HG02642 (cell line): ENCODE measurements around the gene JHY.

Experiments used
- ATAC-seq: cut with Tn5 transposase; IDR thresholded peaks from one replicate; pipeline ENCODE4 v1.9.1; 2021; ENCODE audit warnings: mild to moderate bottlenecking; ENCODE audit not compliant: unreplicated experiment, poor library complexity

JHY gene

DNA sequence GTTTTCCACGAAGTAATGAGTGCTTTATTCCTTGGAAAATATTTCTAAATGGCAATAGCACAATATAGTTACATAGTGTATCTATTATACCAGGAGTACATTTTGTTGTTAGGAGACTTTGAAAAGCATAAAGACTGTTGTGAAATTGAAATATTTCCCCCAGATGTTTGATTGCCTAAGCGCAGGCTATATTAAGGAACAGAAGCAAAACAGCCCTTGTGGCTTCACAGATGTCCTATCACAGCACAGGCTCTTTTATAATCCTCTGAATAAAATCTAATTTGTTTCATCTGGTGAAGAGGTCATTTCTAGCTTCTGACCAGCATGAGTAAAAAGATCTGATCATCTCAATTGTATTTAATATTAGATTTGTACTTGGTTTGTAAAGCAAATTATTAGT lies 50.9 kb downstream of the JHY start:
- no peak for ATAC-seq

DNA sequence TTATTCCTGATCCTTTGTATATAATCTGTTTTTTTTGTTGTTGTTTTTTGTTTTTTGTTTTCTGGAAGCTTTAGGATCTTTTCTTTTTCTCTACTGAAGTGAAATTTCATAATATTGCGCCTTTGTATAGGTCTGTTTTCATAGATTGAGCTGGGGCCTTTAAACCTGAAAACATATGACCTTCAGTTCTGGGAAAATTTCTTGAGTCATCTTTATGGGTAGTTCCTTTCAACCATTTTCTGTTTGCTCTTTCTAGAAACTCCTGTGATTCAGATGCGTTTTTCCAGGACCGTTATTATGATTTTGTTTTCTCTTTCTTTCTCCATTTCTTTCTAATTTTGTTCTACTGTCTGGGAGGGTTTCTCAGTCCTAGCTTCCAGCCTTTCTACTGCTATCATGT lies 55.4 kb downstream of the JHY start:
- ATAC-seq = no peak

DNA sequence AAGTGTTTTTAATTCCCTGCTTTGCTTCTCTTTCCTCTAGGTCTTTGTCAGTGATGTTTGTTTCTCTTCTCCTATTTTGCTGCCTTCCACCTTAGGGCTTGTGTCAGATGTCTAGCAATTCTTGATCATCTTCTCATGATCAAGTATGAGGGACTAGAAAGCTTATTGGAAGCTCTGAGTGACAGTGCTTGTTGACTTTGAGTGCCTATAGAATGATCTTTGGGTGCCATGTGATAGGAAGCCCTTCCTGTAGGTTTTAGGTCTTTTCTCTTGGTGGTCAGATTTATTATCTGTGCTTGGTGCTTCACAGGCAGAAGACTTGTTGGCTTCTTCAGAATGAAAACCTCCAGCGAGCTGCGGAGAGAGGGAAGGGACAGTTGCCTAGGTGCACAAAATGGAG lies 56.0 kb downstream of the JHY start:
- no peak for ATAC-seq

DNA sequence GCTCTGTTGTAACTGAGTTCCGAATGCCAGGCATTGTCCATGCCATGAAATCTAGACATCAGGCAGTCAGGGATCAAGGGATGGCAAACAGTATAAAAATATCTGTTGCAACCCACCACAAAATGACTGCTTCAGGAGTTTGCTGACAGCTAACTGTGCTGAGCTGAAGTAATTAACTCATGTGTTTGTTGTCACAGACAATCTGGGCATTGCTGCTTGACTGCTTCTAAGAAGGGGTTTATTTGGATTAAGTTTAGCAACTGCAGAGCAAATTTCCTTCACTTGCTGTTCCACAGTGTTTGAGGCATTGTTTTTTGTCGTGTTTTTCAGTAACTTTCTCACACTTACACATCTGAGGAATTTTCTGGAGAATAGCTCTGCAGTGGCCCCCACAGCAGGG lies 68.7 kb downstream of the JHY start:
- no peak for ATAC-seq

DNA sequence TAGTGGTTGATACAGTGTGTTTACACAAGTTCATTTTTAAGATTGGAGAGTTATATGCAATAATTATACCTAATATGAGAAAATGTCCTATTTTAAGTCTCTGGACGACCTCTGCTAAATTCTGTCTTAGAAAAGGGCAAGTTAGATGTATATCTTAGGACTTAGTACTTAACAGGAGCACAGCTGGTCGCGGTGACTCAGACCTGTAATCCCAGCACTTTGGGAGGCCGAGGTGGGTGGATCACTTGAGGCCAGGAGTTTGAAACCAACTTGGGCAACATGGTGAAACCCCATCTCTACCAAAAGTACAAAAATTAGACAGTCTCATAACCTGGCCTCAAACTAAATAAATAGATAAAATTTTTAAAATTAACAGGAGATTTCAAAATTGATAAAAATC lies 71.9 kb downstream of the JHY start:
- no peak for ATAC-seq

DNA sequence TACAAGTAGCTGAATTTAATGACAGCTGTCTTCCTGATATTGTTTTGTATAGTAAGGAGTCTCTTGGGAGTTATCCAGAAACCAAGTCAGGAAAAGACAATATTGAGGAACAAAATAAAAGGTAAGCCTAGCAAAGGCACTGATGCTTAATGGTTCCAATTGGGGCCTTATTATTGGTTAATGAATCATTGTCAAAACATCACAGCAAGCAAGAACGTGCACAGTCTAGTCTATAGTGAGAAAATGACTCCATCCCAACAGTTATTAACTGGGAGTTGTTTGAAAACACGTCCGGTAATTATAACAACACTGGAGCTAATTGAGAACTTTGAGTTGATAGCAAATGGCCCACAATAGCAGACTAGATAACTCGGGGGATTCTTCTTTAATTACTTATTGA lies 81.4 kb downstream of the JHY start:
- ATAC-seq = no peak

DNA sequence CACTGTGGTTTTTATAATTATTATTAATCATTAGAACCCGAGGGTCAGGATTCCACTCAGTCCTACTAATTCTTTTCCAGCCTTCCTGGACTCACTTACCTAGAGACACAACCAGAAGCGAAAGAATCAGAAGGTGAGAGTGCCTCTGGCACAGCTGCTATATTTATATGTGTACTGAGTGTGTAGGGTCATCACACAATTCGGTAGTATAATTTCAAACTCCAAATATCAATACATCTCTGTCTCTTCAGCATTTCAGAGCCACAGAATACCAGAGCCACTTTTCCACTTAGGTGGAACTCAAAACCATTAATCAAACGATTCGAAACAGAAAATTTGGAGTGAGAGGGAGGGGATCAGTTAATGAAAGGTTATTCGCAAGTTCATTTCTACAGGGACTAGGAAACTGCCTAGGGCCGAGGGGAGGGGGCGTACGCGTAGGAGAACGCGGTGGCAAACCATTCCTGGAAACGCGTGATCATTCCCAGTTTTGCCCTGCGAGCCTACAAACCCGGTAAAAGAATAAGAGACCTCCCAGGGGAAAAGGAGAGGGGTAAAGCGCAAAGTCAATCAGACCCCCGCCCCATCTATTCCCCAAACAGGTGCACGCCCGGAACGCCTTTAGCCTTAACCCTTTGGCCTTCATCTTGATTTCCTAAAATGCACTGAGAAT lies 93.6 kb downstream of the JHY start:
- ATAC-seq = no peak

DNA sequence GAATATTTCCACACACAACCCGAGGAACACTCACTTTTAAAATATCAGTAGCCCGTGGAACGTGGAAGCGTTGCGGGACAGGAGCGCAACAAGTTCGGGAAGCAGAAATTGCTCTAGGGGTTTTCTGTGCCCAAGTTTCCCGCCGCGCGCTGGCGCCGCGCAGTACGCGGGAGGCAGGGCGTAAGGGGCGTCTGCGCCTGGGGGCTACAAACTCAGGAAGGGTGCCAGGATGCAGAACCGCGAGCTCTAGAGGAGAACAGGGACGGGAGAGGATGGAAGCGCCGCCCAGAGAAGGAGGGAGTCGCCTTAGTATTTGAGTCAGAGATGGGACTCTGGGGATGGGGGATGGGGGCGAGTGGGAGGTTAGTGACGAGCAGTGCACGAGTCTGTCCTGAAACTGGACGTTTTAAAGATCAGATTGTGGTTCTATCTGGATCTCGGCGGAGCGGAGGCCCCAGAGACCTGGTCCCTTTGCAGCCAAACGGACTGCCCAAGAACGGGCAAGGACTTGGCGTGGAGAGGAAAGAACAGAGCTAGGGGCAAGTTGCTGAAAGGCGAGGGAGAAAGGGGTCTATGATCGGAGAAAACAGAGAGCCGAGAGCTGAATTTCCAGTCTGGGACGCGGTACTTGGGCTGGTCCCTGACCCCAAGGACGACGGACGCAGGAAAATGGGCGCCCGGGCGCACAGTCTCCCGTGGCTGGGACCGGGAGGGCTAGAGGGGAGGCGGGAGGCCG lies 94.3 kb downstream of the JHY start:
- no peak for ATAC-seq

DNA sequence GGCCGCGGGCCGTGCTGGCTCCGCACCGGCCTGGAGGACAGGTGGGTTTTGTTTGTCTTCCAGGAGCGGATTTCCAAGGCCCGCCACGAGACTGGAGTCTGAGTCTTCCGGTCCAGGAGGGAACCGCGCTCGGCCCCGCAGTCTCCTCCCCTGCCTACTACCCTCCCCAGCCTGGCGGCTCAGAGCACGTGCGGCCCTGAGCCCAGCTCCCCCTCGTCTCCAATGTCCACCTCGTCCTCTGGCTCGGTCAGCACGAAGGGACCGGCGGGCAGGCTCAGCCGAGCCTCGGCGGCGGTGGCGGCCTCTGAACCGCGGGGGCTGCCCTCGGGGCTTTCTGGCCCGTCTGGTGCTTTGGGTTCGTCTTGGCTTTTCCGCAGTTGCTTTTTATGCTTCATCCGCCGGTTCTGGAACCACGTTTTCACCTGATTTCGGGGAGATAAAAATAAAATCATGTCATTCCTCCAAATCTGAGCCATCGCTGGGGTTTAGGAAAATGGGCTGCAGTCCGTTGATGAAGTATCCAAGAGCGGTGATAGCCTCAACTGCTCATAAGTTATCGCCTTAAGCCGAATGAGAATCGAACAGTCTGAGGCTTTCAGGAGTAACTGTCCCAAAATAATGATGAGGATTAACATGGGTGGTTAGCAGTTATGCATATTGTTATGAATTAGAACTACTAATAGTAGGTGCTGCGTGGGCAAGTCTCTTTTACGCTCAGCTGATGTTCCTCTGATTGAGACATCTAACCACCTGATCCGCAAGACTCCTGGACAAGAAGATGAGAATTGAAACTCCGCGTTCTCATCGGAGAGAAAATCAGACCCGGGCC lies 95.1 kb downstream of the JHY start:
- ATAC-seq = no peak

DNA sequence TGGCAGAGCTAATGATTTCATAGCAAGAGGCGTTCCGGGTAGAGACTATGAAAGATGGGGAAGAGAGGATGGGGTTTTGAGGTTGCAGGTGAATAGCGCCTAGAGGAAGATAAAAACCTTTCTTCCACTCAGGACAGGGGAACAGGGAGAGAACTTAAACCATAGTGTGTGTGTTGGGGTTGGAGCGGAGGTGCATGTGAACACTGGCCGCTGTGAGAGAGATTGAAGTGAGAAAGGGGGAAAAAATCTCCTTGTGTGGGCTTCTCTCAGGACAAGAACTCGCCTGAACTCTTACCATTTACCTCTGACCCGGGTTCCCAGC lies 95.7 kb downstream of the JHY start:
- ATAC-seq = no peak

DNA sequence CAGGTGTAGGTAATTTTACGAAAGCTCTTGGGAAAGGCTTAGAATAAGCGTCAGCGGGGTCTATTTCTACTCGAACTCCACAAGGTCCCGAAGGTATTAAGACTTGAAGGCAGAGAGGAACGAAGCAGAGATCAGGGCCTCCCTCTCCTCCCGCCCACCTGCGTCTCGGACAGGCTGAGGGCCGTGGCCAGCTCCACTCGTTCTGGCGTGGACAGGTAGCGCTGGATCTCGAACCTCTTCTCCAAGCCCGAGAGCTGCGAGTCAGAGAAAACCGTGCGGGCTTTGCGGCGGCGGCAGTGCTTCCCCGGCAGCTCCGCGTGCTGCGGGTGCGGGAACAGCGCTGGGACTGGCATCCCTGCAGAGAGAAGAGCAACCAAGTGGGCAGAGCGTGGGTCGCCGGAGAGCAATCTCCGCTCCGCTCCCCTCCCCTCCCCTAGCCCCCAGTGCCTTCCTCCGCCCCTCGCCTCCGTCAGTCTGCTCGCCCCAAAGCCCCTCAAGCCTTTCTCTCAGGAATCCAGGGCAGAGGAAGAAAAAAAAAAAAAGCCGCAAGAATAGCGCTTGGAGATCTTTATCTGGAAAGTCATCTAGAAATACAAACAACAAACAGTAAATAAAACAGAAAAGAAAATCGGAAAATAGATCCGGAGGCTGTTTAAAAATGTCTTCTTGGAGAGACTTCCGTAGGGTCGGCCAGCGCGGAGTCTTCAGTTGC lies 96.7 kb downstream of the JHY start:
- no peak for ATAC-seq

DNA sequence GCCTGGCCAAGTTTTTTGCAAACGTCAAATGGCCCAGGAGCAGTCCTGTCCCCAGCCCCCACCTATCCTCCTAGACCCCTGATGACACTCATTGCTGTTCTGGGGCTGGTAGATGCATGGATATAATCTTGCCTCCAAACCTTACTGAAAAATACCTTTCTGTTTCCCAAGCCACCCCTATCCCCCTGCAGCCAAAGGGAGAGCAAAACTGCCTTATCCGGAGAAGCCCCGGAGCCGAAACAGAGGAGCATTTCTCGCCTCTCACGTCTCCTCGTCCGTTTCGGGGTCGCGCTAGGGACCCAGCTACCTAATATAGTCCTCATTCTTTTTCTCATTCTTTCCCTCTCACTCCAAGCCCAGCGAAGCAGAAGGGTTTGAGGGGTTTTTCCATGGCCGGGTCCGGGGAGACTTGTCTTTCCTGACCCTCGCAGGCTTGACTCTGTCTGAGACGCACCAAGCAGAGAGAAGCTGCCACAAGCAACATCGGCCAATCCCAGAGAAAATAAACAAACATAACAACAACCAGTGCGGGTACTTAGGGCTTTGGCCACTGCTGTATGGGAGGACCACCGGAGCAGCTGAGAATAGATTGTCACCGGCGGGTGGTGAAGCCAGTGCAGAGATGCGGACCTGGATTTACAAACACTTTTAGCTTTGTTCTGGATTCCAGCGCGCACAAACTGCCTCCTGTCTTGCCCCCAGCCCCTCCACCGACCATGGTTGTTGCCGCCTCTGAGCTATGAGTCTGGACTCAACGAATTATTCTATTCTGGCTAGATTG lies 97.4 kb downstream of the JHY start:
- no peak for ATAC-seq

DNA sequence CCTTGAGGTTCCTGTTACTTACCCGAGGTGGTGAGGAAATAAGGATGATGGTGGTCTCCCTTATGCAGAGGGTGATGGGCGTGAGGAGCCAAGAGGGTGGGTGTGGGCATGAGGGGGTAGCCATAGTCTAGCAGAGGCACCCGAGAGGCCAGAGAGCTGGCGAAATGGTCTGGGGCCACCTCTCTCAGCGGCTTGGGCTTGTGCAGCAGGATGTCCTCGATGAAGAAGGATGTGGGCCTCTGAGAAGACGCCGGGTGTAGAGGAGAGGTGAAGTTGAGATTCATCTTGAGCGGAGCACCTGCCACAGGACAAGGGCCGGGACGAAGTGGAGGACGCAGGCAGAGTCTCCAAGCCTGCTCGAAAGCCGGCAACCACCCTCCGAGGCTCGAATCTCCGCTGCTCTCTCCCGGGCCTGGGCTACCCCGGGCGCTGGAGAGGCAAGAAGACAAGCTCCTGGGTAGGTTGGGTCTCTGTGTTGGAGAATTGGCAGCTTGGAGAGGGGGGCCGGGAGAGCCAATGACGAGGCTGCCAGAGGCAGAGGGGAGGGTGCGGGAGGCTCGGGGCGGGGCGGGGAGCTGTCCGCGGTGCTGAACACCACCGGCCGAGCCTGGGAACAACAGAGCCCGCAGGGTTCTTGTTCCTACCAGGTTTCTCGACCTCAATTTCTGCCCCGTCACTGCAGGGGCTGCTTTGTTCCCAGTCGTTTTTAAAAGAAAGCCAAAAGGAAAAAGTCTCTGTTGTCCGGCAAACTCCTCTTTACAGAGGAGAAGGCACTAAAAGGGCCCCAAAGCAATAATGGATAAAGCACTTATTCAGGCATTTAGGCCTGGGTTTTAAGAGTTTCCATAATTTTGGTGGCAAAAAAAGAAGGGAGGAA lies 99.1 kb downstream of the JHY start, which contains the start of gene BSX:
Gene BSX (minus strand): TSS at position 447 of the 877 bp plus-strand sequence. CDS start 163 bp downstream, at position 284.
- ATAC-seq = no peak

DNA sequence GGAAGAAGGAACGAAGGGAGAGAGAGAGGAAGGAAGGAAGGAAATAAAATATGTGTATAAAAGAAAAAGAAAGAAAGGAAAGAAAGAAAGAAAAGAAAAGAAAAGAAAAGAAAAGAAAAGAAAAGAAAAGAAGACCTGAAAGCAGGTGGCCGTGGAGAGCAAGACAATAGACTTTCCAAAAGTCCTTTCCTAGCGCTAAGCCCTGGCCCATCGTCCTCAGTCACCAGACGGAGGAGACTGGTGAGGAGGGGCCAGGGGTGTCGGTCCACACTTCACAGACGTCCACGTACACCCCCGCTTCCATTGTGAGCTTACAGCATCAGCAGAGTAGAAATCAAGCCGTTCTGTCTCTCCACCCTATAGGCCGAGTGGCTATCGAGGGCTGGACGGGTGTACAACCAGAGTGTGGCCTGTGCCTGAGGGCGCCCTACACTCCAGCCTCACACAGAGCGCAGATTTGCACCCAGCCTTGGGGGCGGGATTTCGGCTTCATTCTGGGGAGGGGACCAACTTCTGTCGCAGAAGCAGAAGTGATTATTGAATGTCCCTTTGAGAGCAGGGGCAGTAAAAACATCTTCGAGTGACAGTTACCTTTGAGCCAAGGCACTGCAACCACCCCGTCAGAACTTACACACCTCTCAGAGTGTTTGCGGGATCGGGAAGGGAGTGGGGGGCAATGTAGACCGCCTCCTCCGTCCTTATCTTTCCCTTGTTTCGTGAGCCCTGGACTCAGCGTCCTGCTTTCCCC lies 101.1 kb downstream of the JHY start:
- ATAC-seq = no peak

DNA sequence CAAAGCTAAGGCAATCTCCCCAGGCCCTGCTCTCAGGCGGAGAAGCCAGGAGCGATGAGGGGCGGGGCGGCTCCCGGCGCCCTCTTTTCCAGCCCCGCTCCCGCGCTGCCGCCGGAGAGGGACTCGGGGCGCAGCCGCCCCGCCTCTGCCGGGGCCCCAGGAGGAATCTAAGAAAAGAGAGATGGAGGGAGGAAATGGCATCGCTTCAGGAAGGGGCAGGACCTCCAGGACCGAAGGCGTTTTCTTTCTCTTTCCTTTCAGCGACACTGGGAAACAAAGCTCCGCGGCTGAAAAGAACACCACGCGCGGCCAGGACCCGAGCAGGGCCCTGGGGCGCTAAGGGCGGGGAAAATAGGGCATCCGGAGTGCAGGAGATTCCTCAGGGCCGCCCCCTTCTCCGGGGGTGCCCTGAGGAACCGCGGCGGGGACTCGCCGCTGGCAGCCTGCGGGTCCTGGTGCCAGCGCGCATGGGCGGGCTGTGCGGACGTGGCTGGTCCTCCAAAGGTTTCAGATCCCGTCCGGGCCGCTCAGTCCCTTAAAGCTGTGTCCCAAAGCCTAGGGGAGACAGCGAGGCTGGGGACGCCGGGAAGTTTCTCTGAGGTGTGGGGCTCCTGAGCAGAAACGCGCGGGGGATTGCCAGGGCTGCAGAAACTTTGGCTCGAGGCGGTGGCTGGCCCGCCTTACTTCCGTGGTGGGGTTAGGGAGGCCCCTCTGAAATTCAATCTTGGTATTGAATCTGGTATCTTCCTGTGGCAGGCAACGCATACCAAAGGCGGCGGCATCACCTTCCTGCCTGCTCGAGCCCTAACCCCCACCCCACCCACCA lies 101.8 kb downstream of the JHY start:
- no peak for ATAC-seq

DNA sequence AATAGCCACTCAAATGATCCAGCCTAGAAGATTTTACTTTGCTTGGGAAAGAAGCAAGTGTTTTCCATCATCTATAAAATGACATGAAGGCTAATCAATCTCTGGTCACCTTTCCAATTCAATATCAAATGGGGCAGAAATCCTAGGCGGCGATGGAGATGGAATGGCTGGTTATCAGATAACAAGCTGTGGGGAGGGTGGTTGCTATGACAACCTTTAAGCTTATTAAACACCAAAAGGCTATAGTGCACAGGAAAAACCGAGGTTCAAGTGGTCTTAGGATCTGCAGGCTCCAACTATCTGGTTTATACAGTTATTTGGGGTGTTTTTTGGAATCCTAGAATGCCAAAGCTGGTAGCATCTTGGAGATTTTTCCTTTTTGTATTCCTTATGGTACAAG lies 113.0 kb downstream of the JHY start:
- ATAC-seq = no peak

DNA sequence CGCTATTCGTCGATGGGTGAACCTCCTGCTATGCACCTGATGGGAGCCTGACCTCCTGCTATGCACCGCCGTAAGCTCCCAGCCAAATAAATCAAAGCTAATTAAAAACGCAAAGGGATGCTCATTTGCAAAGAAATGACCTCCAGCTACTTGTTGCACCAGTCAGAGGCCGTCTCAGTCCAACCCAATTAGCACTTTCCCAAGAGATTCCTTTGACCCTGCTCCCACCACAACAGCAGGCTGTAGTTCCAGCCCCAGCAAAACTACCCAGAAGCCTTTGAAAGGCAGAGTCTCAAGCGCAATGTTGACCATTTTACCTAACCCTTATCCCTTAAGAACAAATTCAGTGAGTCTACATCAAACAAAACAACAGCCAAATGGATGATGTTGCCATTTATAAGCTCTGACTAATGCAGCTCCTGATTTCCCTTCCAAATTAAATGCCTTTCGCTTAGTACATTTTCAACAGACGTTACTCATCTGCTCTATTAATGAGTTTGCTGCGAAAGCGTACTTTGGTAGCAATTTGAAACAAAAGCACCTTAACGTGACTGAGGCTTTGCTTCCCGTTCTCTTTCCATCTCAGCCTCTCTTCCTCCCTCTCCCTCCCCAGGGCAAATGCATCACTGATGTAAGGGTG lies 116.3 kb downstream of the JHY start:
- ATAC-seq = no peak
